Measurements from ENCODE around the gene C6orf120.
"Not testable (repeated sequence)": the region's sequence is repeated elsewhere in the genome, so short reads cannot be mapped to it uniquely, and the experiment has no call there.

The C6orf120 gene

GRCh38 chr6:169684056-169684455 is 17.9 kb upstream of the C6orf120 start:
- no peak for DNase-seq

GRCh38 chr6:169685860-169686259 is 16.1 kb upstream of the C6orf120 start:
- no peak for DNase-seq

GRCh38 chr6:169689287-169689686 is 12.6 kb upstream of the C6orf120 start:
- no peak for DNase-seq

GRCh38 chr6:169691260-169691659 is 10.7 kb upstream of the C6orf120 start:
- DNase-seq: no peak

GRCh38 chr6:169692516-169692915 is 9.4 kb upstream of the C6orf120 start:
- no peak for DNase-seq

GRCh38 chr6:169695131-169695530 is 6.8 kb upstream of the C6orf120 start:
- no peak for DNase-seq

GRCh38 chr6:169697115-169697514 is 4.8 kb upstream of the C6orf120 start:
- not testable (repeated sequence) for DNase-seq

- DNase-seq: no peak
Observed at GRCh38 chr6:169700296-169700695, 1.6 kb upstream of the C6orf120 start.

GRCh38 chr6:169701311-169701953 is 494 bp upstream of the C6orf120 start:
- peak; percentile 17 for DNase-seq

- no peak for DNase-seq
Observed at GRCh38 chr6:169702840-169703246, 917 bp downstream of the C6orf120 start.

- DNase-seq: no peak
Observed at GRCh38 chr6:169707772-169708171, 5.8 kb downstream of the C6orf120 start.

GRCh38 chr6:169709293-169709692 is 7.4 kb downstream of the C6orf120 start:
- DNase-seq: no peak

GRCh38 chr6:169710009-169710408 is 8.1 kb downstream of the C6orf120 start:
- no peak for DNase-seq

GRCh38 chr6:169714178-169714577 is 12.3 kb downstream of the C6orf120 start:
- no peak for DNase-seq

- no peak for DNase-seq
Observed at GRCh38 chr6:169714595-169714994, 12.7 kb downstream of the C6orf120 start.

GRCh38 chr6:169719117-169719516 is 17.2 kb downstream of the C6orf120 start:
- no peak for DNase-seq

GRCh38 chr6:169720207-169720855 is 18.4 kb downstream of the C6orf120 start:
- DNase-seq: no peak

GRCh38 chr6:169722362-169723199 is 20.7 kb downstream of the C6orf120 start:
- DNase-seq: peak; percentile 50

- peak; percentile 28 for DNase-seq
Observed at GRCh38 chr6:169723200-169723909, 21.4 kb downstream of the C6orf120 start.

GRCh38 chr6:169723991-169724493 is 22.1 kb downstream of the C6orf120 start:
- no peak for DNase-seq

- peak; percentile 62 for DNase-seq
Observed at GRCh38 chr6:169724494-169725124, 22.7 kb downstream of the C6orf120 start, which contains the start of gene PHF10. PHF10 (minus strand) TSS chr6:169724500; CDS start chr6:169723931, 569 bp downstream.
